Superior temporal gyrus (tissue), 1 donor: ENCODE measurements around the gene LRP2BP.
"Not testable (repeated sequence)": the region's sequence is repeated elsewhere in the genome, so short reads cannot be mapped to it uniquely, and the experiment has no call there.

Experiments used
- DNase-seq: peaks from one replicate; pipeline ENCODE4 v3.0.0-alpha.2; 2016; ENCODE audit errors: extremely low spot score

LRP2BP gene

DNA sequence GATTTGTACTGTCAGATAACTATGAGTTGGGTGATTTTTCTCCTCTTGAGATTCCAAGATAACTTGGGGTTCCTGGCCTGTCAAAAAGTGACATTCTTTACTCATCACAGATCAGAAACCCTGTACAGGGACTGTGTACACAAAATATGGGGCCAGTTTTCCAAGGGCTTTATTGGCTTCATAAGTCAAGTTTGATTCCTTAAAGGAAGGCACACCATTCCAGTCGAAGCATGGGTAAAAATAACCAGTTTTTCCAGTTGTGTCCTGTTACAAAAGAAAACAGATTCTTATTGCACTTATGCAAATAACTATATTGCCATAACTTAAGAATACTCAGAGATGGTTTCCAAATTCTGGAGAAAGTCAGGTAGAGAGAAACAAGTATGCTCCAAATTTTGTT, 70.0 kb downstream of the LRP2BP start:
- not testable (repeated sequence) for DNase-seq

DNA sequence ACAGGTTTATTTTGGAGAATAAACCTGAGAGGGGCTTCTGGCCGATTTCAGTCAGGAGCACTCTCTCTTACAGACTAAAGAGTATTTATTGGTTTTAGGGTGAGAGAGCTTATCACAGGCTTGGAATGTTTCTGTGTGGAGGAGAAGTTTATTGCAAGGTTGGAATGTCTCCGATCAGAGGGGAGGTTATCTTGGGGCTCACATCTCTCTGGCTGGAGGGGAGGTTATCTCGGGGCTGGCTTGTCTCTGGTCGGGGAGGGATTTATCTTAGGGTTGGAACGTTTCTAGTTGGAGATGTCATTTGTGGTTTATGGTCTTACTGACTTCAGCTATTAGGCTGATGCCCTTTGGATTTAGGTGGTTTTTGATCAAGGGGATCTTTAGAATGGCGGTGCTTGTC, 71.4 kb downstream of the LRP2BP start:
- DNase-seq: not testable (repeated sequence)

DNA sequence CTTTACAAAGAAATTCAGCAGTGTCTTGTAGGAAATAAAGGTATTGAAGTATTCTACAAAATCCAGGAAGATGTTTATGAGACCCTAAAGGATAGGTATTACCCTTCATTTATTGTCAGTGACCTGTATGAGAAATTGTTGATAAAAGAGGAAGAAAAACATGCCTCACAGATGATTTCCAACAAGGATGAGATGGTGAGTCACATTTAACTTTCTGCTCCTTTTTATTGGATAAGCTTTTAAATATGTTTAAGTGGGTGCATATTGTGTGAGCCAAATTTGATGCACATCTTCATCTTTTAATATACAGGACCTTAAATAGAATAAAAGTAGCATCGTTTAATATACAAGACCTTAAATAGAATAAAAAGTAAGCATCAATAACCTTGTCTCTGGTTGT, 72.1 kb downstream of the LRP2BP start:
- DNase-seq: no peak

DNA sequence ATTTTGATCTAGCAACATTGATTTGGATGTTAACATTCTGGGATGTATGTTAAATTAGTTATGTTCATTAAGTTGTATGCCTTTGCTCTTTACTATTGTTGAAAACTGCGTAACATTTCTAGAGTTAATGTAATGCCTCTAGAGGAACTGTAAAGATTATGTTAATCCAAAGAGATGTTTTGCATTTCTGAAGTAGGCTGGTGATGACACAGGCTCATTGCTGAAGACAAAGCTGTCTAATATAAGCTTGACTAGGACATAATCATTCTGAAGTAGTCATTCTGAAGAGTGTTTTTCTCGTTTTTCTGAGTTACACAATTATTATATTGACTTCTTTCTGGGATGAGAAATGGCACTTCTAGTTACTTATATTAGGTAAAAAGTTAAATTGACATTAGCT, 72.9 kb downstream of the LRP2BP start:
- DNase-seq: no peak

DNA sequence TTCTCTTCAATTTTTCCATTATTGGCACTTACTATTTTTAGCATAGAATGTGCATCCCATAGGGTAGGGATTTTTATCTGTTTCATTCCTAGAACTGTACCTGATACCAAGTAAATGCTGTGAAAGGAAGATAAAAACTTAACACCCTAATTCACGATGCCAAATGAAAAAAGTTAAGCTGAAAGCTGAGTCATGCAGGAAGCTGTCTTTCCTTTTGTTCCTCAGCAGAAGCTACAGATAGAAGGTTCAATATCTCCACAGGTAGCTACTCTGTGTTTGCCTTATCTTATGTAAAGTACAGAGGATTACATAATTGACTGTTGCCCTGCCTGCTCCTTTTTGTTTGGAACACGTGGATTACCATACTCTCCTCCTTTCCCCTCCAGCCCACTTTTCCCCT, 77.0 kb downstream of the LRP2BP start:
- no peak for DNase-seq

DNA sequence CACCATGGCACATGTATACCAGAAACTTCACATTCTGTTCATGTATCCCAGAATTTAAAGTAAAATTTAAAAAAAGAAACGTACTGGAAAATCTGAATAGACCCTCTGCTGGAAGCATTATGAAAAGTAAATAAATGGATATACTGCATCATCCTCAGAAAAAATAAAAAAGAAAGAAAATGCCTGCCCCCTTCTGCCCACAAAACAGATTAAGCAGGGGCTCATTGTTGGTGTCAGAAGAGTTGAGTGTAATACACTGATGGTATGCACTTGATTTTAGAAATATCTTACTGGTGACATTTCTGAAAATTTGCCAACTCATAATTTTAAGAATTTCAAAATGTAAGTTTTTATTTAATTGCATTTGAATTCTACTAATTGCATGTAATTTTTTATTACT, 77.8 kb downstream of the LRP2BP start:
- DNase-seq: no peak

DNA sequence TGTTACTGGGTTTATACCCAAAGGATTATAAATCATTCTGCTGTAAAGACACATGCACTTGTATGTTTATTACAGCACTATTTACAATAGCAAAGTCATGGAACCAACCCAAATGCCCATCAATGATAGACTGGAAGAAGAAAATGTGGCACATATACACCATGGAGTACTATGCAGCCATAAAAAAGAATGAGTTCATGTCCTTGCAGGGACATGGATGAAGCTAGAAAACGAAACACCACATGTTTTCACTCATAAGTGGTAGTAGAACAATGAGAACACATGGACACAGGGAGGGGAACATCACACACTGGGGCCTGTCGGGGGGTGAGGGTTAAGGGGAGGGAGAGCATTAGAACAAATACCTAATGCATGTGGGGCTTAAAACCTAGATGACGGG, 78.3 kb downstream of the LRP2BP start:
- not testable (repeated sequence) for DNase-seq
